GM23338 (cell line): Measurements from ENCODE around the gene MPRIP. TPM values are rescaled to one million over a fixed set of nuclear protein-coding genes. Genes with fewer than 3 reads are reported as not detected.
"Not testable (repeated sequence)": the region's sequence is repeated elsewhere in the genome, so short reads cannot be mapped to it uniquely, and the experiment has no call there.

Experiments
- ATAC-seq: fragments of 200-7000 bp; cut with Tn5 transposase; 3 replicates; pipeline ENCODE4 v1.9.1; 2020
- DNase-seq: peaks from one replicate; pipeline ENCODE4 v3.0.0-alpha.2; 2015; ENCODE audit warnings: low spot score
- H2AFZ ChIP-seq: fragments of 200-600 bp; sonication (generic); 2 replicates; pipeline ENCODE4 v1.8.0; 2016; ENCODE audit warnings: antibody characterized with exemption, mild to moderate bottlenecking, moderate library complexity
- H3F3A ChIP-seq: fragments of 200-600 bp; sonication (generic); replicated peaks from 2 replicates; pipeline ENCODE4 v1.8.0; 2017; ENCODE audit warnings: antibody characterized with exemption, mixed run types, low read depth
- H3K27ac ChIP-seq: fragments of 200-600 bp; sonication (generic); 2 replicates; pipeline ENCODE4 v1.6.1; 2016; ENCODE audit warnings: low read depth
- H3K27me3 ChIP-seq: fragments of 200-600 bp; sonication (generic); 2 replicates; pipeline ENCODE4 v1.8.0; 2016; ENCODE audit warnings: mild to moderate bottlenecking, mixed run types, moderate library complexity; ENCODE audit not compliant: insufficient read depth
- H3K36me3 ChIP-seq: fragments of 200-600 bp; sonication (generic); 2 replicates; pipeline ENCODE4 v1.8.0; 2016; ENCODE audit warnings: mild to moderate bottlenecking; ENCODE audit not compliant: insufficient read depth
- H3K4me1 ChIP-seq: fragments of 200-600 bp; sonication (generic); 2 replicates; pipeline ENCODE4 v1.8.0; 2016; ENCODE audit warnings: mild to moderate bottlenecking, moderate library complexity; ENCODE audit not compliant: insufficient read depth
- H3K4me2 ChIP-seq: fragments of 200-600 bp; sonication (generic); 2 replicates; pipeline ENCODE4 v1.7.1; 2017; ENCODE audit warnings: mixed run types
- H3K4me3 ChIP-seq: fragments of 200-600 bp; sonication (generic); 2 replicates; pipeline ENCODE4 v1.6.1; 2016; ENCODE audit warnings: mixed run types
- H3K79me2 ChIP-seq: fragments of 200-600 bp; sonication (generic); replicated peaks from 2 replicates; pipeline ENCODE4 v1.8.0; 2017; ENCODE audit warnings: mild to moderate bottlenecking; ENCODE audit not compliant: insufficient read depth
- H3K9me2 ChIP-seq: fragments of 200-600 bp; sonication (generic); 2 replicates; pipeline ENCODE4 v1.8.0; 2017; ENCODE audit not compliant: insufficient read depth
- H4K20me1 ChIP-seq: fragments of 200-600 bp; sonication (generic); replicated peaks from 2 replicates; pipeline ENCODE4 v1.8.0; 2017; ENCODE audit warnings: mild to moderate bottlenecking; ENCODE audit not compliant: insufficient read depth
- H3K27ac Mint-ChIP-seq: 2 replicates; pipeline ENCODE4 v1.8.0; 2020; ENCODE audit warnings: inconsistent platforms, mild to moderate bottlenecking, moderate library complexity, mixed read lengths
- H3K27me3 Mint-ChIP-seq: 3 replicates; pipeline ENCODE4 v1.8.0; 2022; ENCODE audit warnings: low read depth, mild to moderate bottlenecking, moderate library complexity, mixed read lengths, inconsistent platforms; ENCODE audit not compliant: insufficient read depth, poor library complexity
- H3K36me3 Mint-ChIP-seq: 3 replicates; pipeline ENCODE4 v1.8.0; 2021; ENCODE audit warnings: low read depth, mild to moderate bottlenecking, inconsistent platforms, moderate library complexity, mixed read lengths
- H3K4me1 Mint-ChIP-seq: 3 replicates; pipeline ENCODE4 v1.8.0; 2020; ENCODE audit warnings: mild to moderate bottlenecking, inconsistent platforms, mixed read lengths
- H3K4me3 Mint-ChIP-seq: 3 replicates; pipeline ENCODE4 v1.8.0; 2021; ENCODE audit warnings: moderate library complexity, mild to moderate bottlenecking, inconsistent platforms, mixed read lengths
- H3K9me3 Mint-ChIP-seq: 3 replicates; pipeline ENCODE4 v1.8.0; 2020; ENCODE audit warnings: moderate library complexity, mild to moderate bottlenecking, inconsistent platforms, mixed read lengths
- ETS1 ChIP-seq: IDR thresholded peaks from 2 replicates; pipeline ENCODE4 v1.6.1; 2016; ENCODE audit warnings: antibody characterized with exemption
- JUNB ChIP-seq: IDR thresholded peaks from one replicate; pipeline ENCODE4 v1.6.1; 2016; ENCODE audit warnings: antibody characterized with exemption; ENCODE audit not compliant: unreplicated experiment
- ZNF462 ChIP-seq: fragments of 250-450 bp; sonication (Bioruptor Pico); IDR thresholded peaks from 2 replicates; pipeline ENCODE4 v1.5.0; 2020; ENCODE audit warnings: mild to moderate bottlenecking, moderate library complexity
- polyA plus RNA-seq: library from polyadenylated mRNA; unstranded; fragments of >200 nt; fragmentation: Nextera tagmentation; extraction: Ambion mirVana; gene quantifications from 2 replicates; pipeline ENCODE4 v1.2.1, GENCODE V29; 2016
- total RNA-seq: library from RNA; depleted of rRNA; stranded (reverse); fragments of >200 nt; shearing (Covaris generic); gene quantifications from 2 replicates; pipeline ENCODE4 v1.2.3, GENCODE V29; 2014

MPRIP gene
- total and polyA plus RNA-seq, 2 experiments from 2014 or later, result 39.3 to 113 TPM

- no peak for TF ChIP-seq ZNF462 (CRISPR knock-in tag)
- no peak for TF ChIP-seq JUNB
Measured at GRCh38 chr17:17191961-17192381, 149.7 kb downstream of the MPRIP start (continued).

DNA sequence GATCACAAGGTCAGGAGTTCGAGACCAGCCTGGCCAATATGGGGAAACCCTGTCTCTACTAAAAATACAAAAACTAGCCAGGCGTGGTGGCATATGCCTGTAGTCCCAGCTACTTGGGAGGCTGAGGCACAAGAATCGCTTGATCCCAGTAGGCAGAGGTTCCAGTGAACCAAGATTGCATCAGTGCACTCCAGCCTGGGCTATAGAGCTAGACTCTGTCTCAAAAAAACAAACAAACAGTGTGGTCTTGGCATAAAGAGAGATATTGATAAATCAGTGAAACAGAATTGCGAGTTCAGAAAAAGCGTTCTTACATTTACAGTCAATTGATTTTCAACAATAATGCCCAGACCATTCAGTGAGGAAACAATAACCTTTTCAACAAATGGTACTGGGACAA lies 153.2 kb downstream of the MPRIP start:
- H3F3A ChIP-seq, H3K9me2 ChIP-seq, H3K27ac Mint-ChIP-seq, H2AFZ ChIP-seq, H4K20me1 ChIP-seq, H3K9me3 Mint-ChIP-seq, H3K27ac ChIP-seq, H3K79me2 ChIP-seq, H3K36me3 ChIP-seq, H3K4me1 ChIP-seq, H3K4me3 Mint-ChIP-seq, H3K27me3 ChIP-seq, ATAC-seq, H3K4me2 ChIP-seq, H3K4me1 Mint-ChIP-seq, H3K4me3 ChIP-seq, H3K27me3 Mint-ChIP-seq, H3K36me3 Mint-ChIP-seq, DNase-seq: not testable (repeated sequence)

DNA sequence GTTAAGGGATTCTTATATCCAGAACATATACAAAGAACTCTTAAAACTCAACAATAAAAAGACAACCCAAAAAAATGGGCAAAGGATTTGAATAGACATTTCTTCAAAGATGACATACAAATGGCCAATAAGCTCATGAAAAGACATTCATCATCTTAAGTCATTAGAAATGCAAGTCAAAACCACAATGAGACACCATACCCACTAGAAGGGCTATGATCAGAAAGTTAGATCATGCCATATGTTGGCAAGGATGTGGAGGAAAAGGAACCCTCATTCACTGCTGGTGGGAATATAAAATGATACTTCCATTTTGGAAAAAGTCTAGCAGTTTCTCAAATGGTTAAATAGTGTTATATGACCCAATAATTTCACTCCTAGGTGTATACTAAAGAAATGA lies 154.5 kb downstream of the MPRIP start:
- no peaks in the 10 kb centered on the region for H3K36me3 Mint-ChIP-seq
- no peaks in the 10 kb centered on the region for H3K79me2 ChIP-seq
- no peak overlapping the region for H3K27ac Mint-ChIP-seq
- H3K9me3 Mint-ChIP-seq, result no peaks in the 10 kb centered on the region
- H3K27ac ChIP-seq, result no peak overlapping the region
- H3K27me3 Mint-ChIP-seq, result peaks cover 4% of the 10 kb centered on the region
- no peaks in the 10 kb centered on the region for H3K4me1 Mint-ChIP-seq
- no peak overlapping the region for H3K4me3 ChIP-seq
- TF ChIP-seq ETS1, result no peak
- H3K36me3 ChIP-seq, result no peaks in the 10 kb centered on the region
- no peak for ATAC-seq
- H3K9me2 ChIP-seq, result no peaks in the 10 kb centered on the region
- no peaks in the 10 kb centered on the region for H4K20me1 ChIP-seq
- no peak overlapping the region for H3K4me2 ChIP-seq
- no peaks in the 10 kb centered on the region for H3K27me3 ChIP-seq
- DNase-seq, result no peak
- H3F3A ChIP-seq, result no peaks in the 10 kb centered on the region
- H3K4me3 Mint-ChIP-seq, result no peak overlapping the region
- no peak overlapping the region for H2AFZ ChIP-seq
- H3K4me1 ChIP-seq, result no peaks in the 10 kb centered on the region
